ENCODE measurements around the gene GPD2. TPM values are rescaled to one million over a fixed set of nuclear protein-coding genes. Genes with fewer than 3 reads are reported as not detected.
"Not testable (repeated sequence)": the region's sequence is repeated elsewhere in the genome, so short reads cannot be mapped to it uniquely, and the experiment has no call there.

GPD2 gene
- total and polyA plus RNA-seq, 2 experiments from 2014 or later, result 11.3 to 27.4 TPM

GRCh38 chr2:156489195-156489594, 53.0 kb downstream of the GPD2 start:
- Histone ChIP-seq H3K9me3 (ENCODE audit: low read depth) (no peaks in the 10 kb centered on the region), H3K36me3 (no peaks in the 10 kb centered on the region), H3K4me1 (ENCODE audit: low read depth) (no peaks in the 10 kb centered on the region), H3K27me3 (no peaks in the 10 kb centered on the region), H3K4me3 (no peak overlapping the region), H3K27ac (no peak overlapping the region)
- TF ChIP-seq CTCF (IDR thresholded peaks at IDR 0.05; ENCODE audit: low read depth, low read length), result no peak
- no peak for DNase-seq (ENCODE audit: low read depth in 1 of 2, low spot score in 1 of 2)

- H3K27ac ChIP-seq, result no peak overlapping the region
- no peak for DNase-seq (ENCODE audit: low read depth in 1 of 2, low spot score in 1 of 2)
- H3K27me3 ChIP-seq, result no peaks in the 10 kb centered on the region
- no peak overlapping the region for H3K4me3 ChIP-seq
- no peaks in the 10 kb centered on the region for H3K4me1 ChIP-seq (ENCODE audit: low read depth)
- H3K36me3 ChIP-seq, result no peaks in the 10 kb centered on the region
- H3K9me3 ChIP-seq (ENCODE audit: low read depth), result no peaks in the 10 kb centered on the region
- TF ChIP-seq CTCF (IDR thresholded peaks at IDR 0.05; ENCODE audit: low read depth, low read length), result no peak
Observed at GRCh38 chr2:156489750-156490465, 53.7 kb downstream of the GPD2 start.

GRCh38 chr2:156490466-156490840, 54.3 kb downstream of the GPD2 start:
- Histone ChIP-seq H3K4me3 (no peak overlapping the region), H3K27ac (no peak overlapping the region), H3K4me1 (ENCODE audit: low read depth) (no peaks in the 10 kb centered on the region), H3K9me3 (ENCODE audit: low read depth) (no peaks in the 10 kb centered on the region), H3K36me3 (no peaks in the 10 kb centered on the region), H3K27me3 (no peaks in the 10 kb centered on the region)
- no peak for DNase-seq (ENCODE audit: low read depth in 1 of 2, low spot score in 1 of 2)
- TF ChIP-seq CTCF (IDR thresholded peaks at IDR 0.05; ENCODE audit: low read depth, low read length), result no peak

GRCh38 chr2:156491176-156491575, 55.0 kb downstream of the GPD2 start:
- H3K9me3 ChIP-seq (ENCODE audit: low read depth), result no peaks in the 10 kb centered on the region
- H3K27ac ChIP-seq, result no peak overlapping the region
- H3K4me1 ChIP-seq (ENCODE audit: low read depth), result no peaks in the 10 kb centered on the region
- H3K4me3 ChIP-seq, result no peak overlapping the region
- H3K36me3 ChIP-seq, result no peaks in the 10 kb centered on the region
- DNase-seq (ENCODE audit: low read depth in 1 of 2, low spot score in 1 of 2), result no peak
- H3K27me3 ChIP-seq, result no peaks in the 10 kb centered on the region
- no peak for TF ChIP-seq CTCF (IDR thresholded peaks at IDR 0.05; ENCODE audit: low read depth, low read length)

- Histone ChIP-seq H3K27me3 (no peaks in the 10 kb centered on the region), H3K4me1 (ENCODE audit: low read depth) (no peaks in the 10 kb centered on the region), H3K27ac (no peak overlapping the region), H3K9me3 (ENCODE audit: low read depth) (no peaks in the 10 kb centered on the region), H3K4me3 (no peak overlapping the region), H3K36me3 (no peaks in the 10 kb centered on the region)
- TF ChIP-seq CTCF (IDR thresholded peaks at IDR 0.05; ENCODE audit: low read depth, low read length), result no peak
- no peak for DNase-seq (ENCODE audit: low read depth in 1 of 2, low spot score in 1 of 2)
Observed at GRCh38 chr2:156492979-156493378, 56.8 kb downstream of the GPD2 start.

GRCh38 chr2:156495998-156496397, 59.8 kb downstream of the GPD2 start:
- H3K4me3 ChIP-seq; H3K36me3 ChIP-seq; DNase-seq (ENCODE audit: low read depth in 1 of 2, low spot score in 1 of 2); H3K9me3 ChIP-seq (ENCODE audit: low read depth); H3K27me3 ChIP-seq; H3K4me1 ChIP-seq (ENCODE audit: low read depth); H3K27ac ChIP-seq: not testable (repeated sequence)
